GM12865 (cell line): ENCODE results near the gene USP35.

ENCODE experiments used
- DNase-seq: peaks from one replicate; pipeline ENCODE4 v3.0.0; 2010; ENCODE audit warnings: low read depth
- H3K4me3 ChIP-seq: 2 replicates; pipeline ENCODE4 v1.5.1; 2011; ENCODE audit warnings: mild to moderate bottlenecking, low read depth, low read length, control low read depth
- TF ChIP-seq, protein P1 (sequence below): IDR thresholded peaks from 2 replicates; pipeline ENCODE4 v1.5.1; 2011; ENCODE audit warnings: low read length, control low read depth, low read depth, inconsistent platforms; ENCODE audit not compliant: insufficient read depth; ENCODE audit errors: missing control alignments

The USP35 gene

DNA sequence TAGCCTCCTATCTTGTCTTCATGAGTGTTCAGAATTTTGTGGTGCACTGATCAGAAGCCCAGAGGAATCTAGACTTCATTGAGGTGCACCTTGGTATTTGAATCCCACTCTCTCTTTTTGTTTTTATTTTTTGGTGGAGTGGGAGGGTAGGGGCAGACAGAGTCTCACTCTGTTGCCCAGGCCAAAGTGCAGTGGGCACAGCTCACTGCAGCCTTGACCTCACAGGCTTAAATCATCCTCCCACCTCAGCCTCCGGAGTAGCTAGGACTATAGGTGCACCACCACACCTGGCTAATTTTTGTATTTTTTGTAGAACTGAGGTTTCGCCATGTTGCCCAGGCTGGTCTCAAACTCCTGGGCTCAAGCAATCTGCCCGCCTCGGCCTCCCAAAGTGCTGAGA lies 38.4 kb upstream of the USP35 start:
- TF ChIP-seq, protein P1, sequence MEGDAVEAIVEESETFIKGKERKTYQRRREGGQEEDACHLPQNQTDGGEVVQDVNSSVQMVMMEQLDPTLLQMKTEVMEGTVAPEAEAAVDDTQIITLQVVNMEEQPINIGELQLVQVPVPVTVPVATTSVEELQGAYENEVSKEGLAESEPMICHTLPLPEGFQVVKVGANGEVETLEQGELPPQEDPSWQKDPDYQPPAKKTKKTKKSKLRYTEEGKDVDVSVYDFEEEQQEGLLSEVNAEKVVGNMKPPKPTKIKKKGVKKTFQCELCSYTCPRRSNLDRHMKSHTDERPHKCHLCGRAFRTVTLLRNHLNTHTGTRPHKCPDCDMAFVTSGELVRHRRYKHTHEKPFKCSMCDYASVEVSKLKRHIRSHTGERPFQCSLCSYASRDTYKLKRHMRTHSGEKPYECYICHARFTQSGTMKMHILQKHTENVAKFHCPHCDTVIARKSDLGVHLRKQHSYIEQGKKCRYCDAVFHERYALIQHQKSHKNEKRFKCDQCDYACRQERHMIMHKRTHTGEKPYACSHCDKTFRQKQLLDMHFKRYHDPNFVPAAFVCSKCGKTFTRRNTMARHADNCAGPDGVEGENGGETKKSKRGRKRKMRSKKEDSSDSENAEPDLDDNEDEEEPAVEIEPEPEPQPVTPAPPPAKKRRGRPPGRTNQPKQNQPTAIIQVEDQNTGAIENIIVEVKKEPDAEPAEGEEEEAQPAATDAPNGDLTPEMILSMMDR = no peak
- no peak overlapping the region for H3K4me3 ChIP-seq
- no peak for DNase-seq

DNA sequence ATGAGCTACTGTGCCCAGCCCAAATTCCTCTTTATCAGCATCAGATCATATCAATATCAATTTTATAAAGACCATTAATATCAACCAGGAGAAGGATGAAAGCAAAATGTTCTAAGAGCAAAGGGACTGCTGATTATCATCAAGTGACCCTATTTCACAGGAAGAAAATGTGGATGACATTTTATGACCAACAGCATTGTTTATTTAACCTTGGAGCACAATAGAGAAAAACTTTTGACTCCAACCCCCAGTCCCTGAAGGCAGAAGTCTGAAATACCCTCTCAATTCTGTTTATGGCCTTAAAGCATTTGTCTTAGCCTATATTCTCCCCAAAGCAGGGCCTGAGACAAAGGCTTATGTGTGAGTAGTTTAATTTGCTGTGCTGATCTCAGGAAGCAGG lies 38.0 kb upstream of the USP35 start:
- TF ChIP-seq, protein P1 = no peak
- no peak overlapping the region for H3K4me3 ChIP-seq
- no peak for DNase-seq

DNA sequence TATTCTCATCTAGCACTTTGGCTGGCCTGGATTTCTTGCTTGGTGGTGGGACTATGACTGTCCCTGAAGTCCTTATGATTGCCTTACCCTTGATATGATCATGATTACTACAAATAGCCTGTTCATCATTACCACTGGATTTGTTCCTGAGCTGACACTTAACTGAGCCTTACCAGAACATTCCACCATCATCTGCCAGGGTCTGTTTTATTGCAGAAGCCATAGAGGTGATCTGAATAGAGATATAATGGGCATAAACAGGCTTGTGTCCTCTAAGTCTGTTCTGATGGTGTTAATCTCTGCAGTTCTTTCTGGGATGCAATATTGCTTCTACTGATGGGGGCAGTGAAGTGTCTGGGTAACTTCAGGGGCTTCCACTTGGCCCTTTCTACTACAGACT lies 36.9 kb upstream of the USP35 start:
- no peak overlapping the region for H3K4me3 ChIP-seq
- DNase-seq = no peak
- TF ChIP-seq, protein P1 = no peak

DNA sequence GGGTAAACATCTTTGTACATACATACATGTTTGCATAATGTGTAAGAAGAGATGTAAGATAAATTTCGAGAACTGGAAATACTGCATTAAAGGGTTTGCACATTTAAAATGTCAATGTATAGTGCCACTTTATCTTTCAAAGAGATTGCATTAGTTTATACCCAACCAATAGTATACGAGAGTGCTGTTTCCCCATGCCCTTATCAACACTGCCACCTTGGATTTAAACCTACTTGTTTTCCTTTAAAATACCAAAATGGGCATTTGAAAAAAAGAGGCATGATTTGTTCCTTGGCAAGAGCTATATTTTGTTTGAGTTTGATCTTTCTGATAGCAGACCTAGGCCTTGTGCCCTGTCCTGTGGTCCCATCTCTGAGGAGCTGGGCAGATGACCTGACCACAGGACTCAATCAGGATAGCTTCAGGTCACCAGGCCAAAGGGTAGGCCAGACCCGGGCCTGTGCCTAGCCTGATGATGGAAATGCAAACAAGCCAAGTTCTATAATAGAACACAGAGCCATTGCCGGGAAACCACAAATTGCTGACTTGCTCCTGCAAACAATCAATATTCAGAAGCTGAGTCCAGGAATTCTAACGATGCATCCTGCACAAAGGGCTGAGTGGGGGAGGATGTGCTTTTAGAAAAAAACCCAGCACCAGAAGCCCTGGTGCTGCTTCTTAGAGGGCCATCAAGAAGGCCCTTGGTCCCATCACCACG lies 32.4 kb upstream of the USP35 start:
- H3K4me3 ChIP-seq = no peak overlapping the region
- no peak for DNase-seq
- TF ChIP-seq, protein P1 = no peak

DNA sequence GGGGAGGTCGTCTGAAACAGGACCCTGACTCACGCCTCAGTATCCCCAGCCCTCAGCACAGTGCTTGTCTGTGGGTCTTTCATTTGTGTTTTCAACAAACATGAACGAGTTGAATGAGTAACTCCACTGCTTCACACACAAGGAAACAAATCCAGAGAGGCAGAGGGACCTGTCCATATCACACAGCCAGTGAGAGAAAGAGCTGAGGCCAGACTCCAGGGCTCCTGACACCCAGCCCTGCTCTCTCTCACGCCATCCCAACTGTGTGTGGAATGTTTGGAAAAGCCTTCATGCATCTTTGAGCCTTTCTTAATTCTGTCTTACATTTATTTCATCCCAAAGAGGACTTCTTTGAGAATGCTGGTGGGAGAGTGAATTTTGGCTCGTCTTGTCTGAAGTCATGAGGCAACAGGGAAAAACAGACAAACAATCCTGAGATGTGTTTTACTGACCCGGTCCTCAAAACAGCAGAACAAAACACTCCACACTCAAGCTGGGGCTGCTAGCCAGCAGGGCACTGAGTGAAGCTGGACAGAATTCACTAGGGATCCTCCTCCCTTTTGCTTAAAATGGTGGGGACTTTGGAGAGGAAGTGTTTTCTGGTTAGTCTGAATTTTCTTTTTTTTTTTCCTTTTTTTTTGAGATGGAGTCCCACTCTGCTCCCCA lies 29.6 kb upstream of the USP35 start:
- TF ChIP-seq, protein P1 = no peak
- no peak overlapping the region for H3K4me3 ChIP-seq
- DNase-seq = no peak

DNA sequence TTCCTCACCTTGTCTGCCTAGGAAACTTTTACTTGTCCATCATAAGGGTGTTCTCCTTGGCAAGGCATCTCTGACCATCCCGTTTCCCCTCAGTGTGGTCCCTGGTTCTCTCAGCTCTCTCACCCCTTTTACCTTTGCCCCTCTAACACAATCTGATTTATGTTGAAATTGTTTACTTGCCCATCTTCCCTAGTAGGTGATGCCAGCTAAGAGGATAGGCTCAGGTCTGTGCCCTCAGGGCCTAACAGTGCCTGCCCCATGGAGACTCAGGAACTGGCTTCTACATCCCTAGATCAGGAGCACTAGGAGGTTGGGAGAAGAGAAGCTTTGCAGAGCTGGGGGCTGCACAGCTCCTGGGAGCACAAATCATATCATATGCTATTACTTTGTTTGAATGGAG lies 28.2 kb upstream of the USP35 start:
- TF ChIP-seq, protein P1 = no peak
- no peak for DNase-seq
- no peak overlapping the region for H3K4me3 ChIP-seq

DNA sequence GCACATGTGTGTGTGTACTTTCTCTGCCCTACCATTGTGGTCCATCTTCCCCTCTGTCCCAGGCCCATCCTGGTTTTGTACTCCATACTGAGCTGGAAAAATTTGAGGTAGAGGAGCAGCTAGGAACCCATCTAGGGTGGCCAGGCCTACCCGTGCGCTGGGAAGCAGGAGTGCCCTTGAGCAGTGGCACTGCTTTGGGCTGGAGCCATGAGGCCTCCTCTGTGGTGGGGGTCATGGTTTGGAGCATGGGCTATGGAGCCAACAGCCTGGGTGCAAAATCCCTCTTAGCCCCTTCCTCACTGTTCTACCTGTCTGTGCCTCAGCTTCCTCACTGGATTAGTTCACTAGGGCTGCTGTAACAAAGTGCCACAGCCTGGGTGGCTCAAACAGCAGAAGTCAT lies 27.4 kb upstream of the USP35 start:
- DNase-seq = no peak
- TF ChIP-seq, protein P1 = no peak
- no peak overlapping the region for H3K4me3 ChIP-seq
